Measurements from ENCODE around the gene RBM27.

RBM27 gene

GRCh38 chr5:146208916-146209522 lies 5.6 kb downstream of the RBM27 start:
- TF ChIP-seq TAF1 (IDR thresholded peaks at IDR 0.05; ENCODE audit: borderline replicate concordance, insufficient read depth, low read length) (no peak), REST (IDR thresholded peaks at IDR 0.05; ENCODE audit: insufficient read depth in 1 of 2, low read depth in 2 of 2, low read length in 2 of 2) (no peak), POLR2AphosphoS5 (IDR thresholded peaks at IDR 0.05; ENCODE audit: low read depth, low read length) (no peak), SIN3A (IDR thresholded peaks at IDR 0.05; ENCODE audit: borderline replicate concordance, insufficient read depth, low read length) (no peak), FOXP2 (optimal IDR thresholded peaks at IDR 0.05; ENCODE audit: borderline replicate concordance, extremely low read depth, extremely low read length, insufficient read depth) (no peak)

- TF ChIP-seq SIN3A (IDR thresholded peaks at IDR 0.05; ENCODE audit: borderline replicate concordance, insufficient read depth, low read length) (no peak), POLR2AphosphoS5 (IDR thresholded peaks at IDR 0.05; ENCODE audit: low read depth, low read length) (no peak), REST (IDR thresholded peaks at IDR 0.05; ENCODE audit: insufficient read depth in 1 of 2, low read depth in 2 of 2, low read length in 2 of 2) (no peak), FOXP2 (optimal IDR thresholded peaks at IDR 0.05; ENCODE audit: borderline replicate concordance, extremely low read depth, extremely low read length, insufficient read depth) (no peak)
These were observed 6.3 kb downstream of the RBM27 start for GRCh38 chr5:146209714-146210113.

GRCh38 chr5:146213210-146213826 lies 9.9 kb downstream of the RBM27 start:
- TF ChIP-seq TAF1 (IDR thresholded peaks at IDR 0.05; ENCODE audit: borderline replicate concordance, insufficient read depth, low read length) (no peak), FOXP2 (optimal IDR thresholded peaks at IDR 0.05; ENCODE audit: borderline replicate concordance, extremely low read depth, extremely low read length, insufficient read depth) (no peak), POLR2AphosphoS5 (IDR thresholded peaks at IDR 0.05; ENCODE audit: low read depth, low read length) (no peak), SIN3A (IDR thresholded peaks at IDR 0.05; ENCODE audit: borderline replicate concordance, insufficient read depth, low read length) (no peak), REST (IDR thresholded peaks at IDR 0.05; ENCODE audit: insufficient read depth in 1 of 2, low read depth in 2 of 2, low read length in 2 of 2) (no peak)

GRCh38 chr5:146218168-146218567 lies 14.8 kb downstream of the RBM27 start:
- no peak for TF ChIP-seq REST (IDR thresholded peaks at IDR 0.05; ENCODE audit: insufficient read depth in 1 of 2, low read depth in 2 of 2, low read length in 2 of 2)
- TF ChIP-seq SIN3A (IDR thresholded peaks at IDR 0.05; ENCODE audit: borderline replicate concordance, insufficient read depth, low read length): no peak
- TF ChIP-seq TAF1 (IDR thresholded peaks at IDR 0.05; ENCODE audit: borderline replicate concordance, insufficient read depth, low read length): no peak
- TF ChIP-seq POLR2AphosphoS5 (IDR thresholded peaks at IDR 0.05; ENCODE audit: low read depth, low read length): no peak
- no peak for TF ChIP-seq FOXP2 (optimal IDR thresholded peaks at IDR 0.05; ENCODE audit: borderline replicate concordance, extremely low read depth, extremely low read length, insufficient read depth)

Data from PFSK-1 (cell line).